Parathyroid adenoma (tissue), 2 donors: ENCODE data around the gene PACS2.

ENCODE experiments used
- H2AFZ ChIP-seq: fragments of 300-600 bp; sonication (generic); one replicate; pipeline ENCODE4 v1.7.0; 2017; ENCODE audit warnings: antibody characterized with exemption, mild to moderate bottlenecking
- H3K27ac ChIP-seq: fragments of 300-600 bp; sonication (generic); one replicate; pipeline ENCODE4 v1.7.0; 2017
- H3K27me3 ChIP-seq: fragments of 300-600 bp; sonication (generic); one replicate; pipeline ENCODE4 v1.7.0; 2017; ENCODE audit warnings: low read length; ENCODE audit not compliant: control insufficient read depth, insufficient read depth
- H3K36me3 ChIP-seq: fragments of 300-600 bp; sonication (generic); one replicate; pipeline ENCODE4 v1.7.0; 2017; ENCODE audit warnings: low read length; ENCODE audit not compliant: control insufficient read depth, insufficient read depth
- H3K4me1 ChIP-seq: fragments of 300-600 bp; sonication (generic); one replicate; pipeline ENCODE4 v1.7.0; 2017; ENCODE audit warnings: control low read depth
- H3K4me2 ChIP-seq: fragments of 300-600 bp; sonication (generic); one replicate; pipeline ENCODE4 v1.7.0; 2017; ENCODE audit warnings: low read length
- H3K4me3 ChIP-seq: fragments of 300-600 bp; sonication (generic); one replicate; pipeline ENCODE4 v1.7.0; 2017; ENCODE audit warnings: low read depth, low read length
- H3K79me2 ChIP-seq: fragments of 300-600 bp; sonication (generic); one replicate; pipeline ENCODE4 v1.7.0; 2017; ENCODE audit warnings: control low read depth
- H3K9ac ChIP-seq: fragments of 300-600 bp; sonication (generic); one replicate; pipeline ENCODE4 v1.7.0; 2017; ENCODE audit warnings: mild to moderate bottlenecking
- H3K9me3 ChIP-seq: fragments of 300-600 bp; sonication (generic); one replicate; pipeline ENCODE4 v1.7.0; 2017; ENCODE audit warnings: low read length; ENCODE audit not compliant: control insufficient read depth
- CTCF ChIP-seq: fragments of 300-600 bp; sonication (generic); IDR thresholded peaks from one replicate; pipeline ENCODE4 v1.7.0; 2017; ENCODE audit warnings: antibody characterized with exemption, mild to moderate bottlenecking
- donor health status: primary hyperparathyroidism.

The PACS2 gene

GRCh38 chr14:105271224-105271890, 43.2 kb upstream of the PACS2 start:
- no peak overlapping the region for H2AFZ ChIP-seq
- no peak for TF ChIP-seq CTCF

DNA sequence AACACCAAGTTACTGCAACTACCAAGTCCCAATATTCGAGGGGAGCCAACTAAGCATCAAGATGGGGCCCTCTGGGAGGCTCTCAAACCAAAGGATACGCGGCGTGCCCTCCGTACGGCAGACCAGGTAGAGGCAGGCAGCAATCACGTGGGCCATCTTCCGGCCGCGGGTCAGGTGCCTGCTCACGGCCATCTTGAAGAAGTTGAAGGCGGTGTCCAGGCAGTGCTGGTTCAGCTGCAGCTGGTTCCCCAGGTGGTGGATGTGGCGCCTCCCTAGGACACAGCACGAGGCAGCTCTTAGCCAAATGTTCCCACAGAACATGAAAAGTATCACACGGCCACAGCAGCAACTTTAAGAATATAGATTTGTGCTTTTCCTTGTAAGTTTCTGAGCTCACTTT, 41.9 kb upstream of the PACS2 start:
- H3K79me2 ChIP-seq, result peaks cover 27% of the 10 kb centered on the region
- no peak overlapping the region for H2AFZ ChIP-seq
- H3K4me3 ChIP-seq, result no peak overlapping the region
- H3K4me2 ChIP-seq, result no peak overlapping the region
- no peak overlapping the region for H3K27ac ChIP-seq
- H3K36me3 ChIP-seq, result no peaks in the 10 kb centered on the region
- TF ChIP-seq CTCF, result no peak
- no peaks in the 10 kb centered on the region for H3K27me3 ChIP-seq
- H3K9ac ChIP-seq, result no peak overlapping the region
- H3K4me1 ChIP-seq, result peaks cover 8% of the 10 kb centered on the region
- no peaks in the 10 kb centered on the region for H3K9me3 ChIP-seq

More at GRCh38 chr14:105271224-105271890, 43.2 kb upstream of the PACS2 start:
- no peaks in the 10 kb centered on the region for H3K27me3 ChIP-seq
- no peaks in the 10 kb centered on the region for H3K9me3 ChIP-seq
- peaks cover 8% of the 10 kb centered on the region for H3K4me1 ChIP-seq
- no peak overlapping the region for H3K9ac ChIP-seq
- no peaks in the 10 kb centered on the region for H3K36me3 ChIP-seq
- peaks cover 24% of the 10 kb centered on the region for H3K79me2 ChIP-seq
- no peak overlapping the region for H3K4me2 ChIP-seq
- no peak overlapping the region for H3K4me3 ChIP-seq
- H3K27ac ChIP-seq, result no peak overlapping the region

- H3K79me2 ChIP-seq, result peaks cover 30% of the 10 kb centered on the region
- H2AFZ ChIP-seq, result no peak overlapping the region
- peaks cover 8% of the 10 kb centered on the region for H3K4me1 ChIP-seq
- H3K27me3 ChIP-seq, result no peaks in the 10 kb centered on the region
- no peak overlapping the region for H3K27ac ChIP-seq
- no peaks in the 10 kb centered on the region for H3K9me3 ChIP-seq
- H3K4me3 ChIP-seq, result no peak overlapping the region
- H3K36me3 ChIP-seq, result no peaks in the 10 kb centered on the region
- no peak overlapping the region for H3K9ac ChIP-seq
- TF ChIP-seq CTCF, result no peak
- no peak overlapping the region for H3K4me2 ChIP-seq
These were observed 41.5 kb upstream of the PACS2 start for GRCh38 chr14:105273062-105273461.

GRCh38 chr14:105274637-105275036, 39.9 kb upstream of the PACS2 start:
- Histone ChIP-seq H3K4me1 (peaks cover 8% of the 10 kb centered on the region), H3K79me2 (peaks cover 41% of the 10 kb centered on the region), H3K4me2 (no peak overlapping the region), H3K27ac (no peak overlapping the region), H3K36me3 (no peaks in the 10 kb centered on the region), H3K27me3 (no peaks in the 10 kb centered on the region), H3K9ac (no peak overlapping the region), H3K9me3 (no peaks in the 10 kb centered on the region), H3K4me3 (no peak overlapping the region), H2AFZ (no peak overlapping the region)
- no peak for TF ChIP-seq CTCF
